ENCODE data around the gene CDKAL1.
"Not testable (repeated sequence)": the region's sequence is repeated elsewhere in the genome, so short reads cannot be mapped to it uniquely, and the experiment has no call there.

GRCh38 chr6:21195301-21195700 is 661.0 kb downstream of the CDKAL1 start:
- not testable (repeated sequence) for TF ChIP-seq CTCF (IDR thresholded peaks at IDR 0.05; ENCODE audit: borderline replicate concordance, extremely low read depth, low read length, poor library complexity, severe bottlenecking); EZH2 (IDR thresholded peaks at IDR 0.05; ENCODE audit: borderline replicate concordance, low read depth, low read length, severe bottlenecking)

Measured in DND-41 (cell line).